GM18526 (cell line): ENCODE data around the gene SPATA18.
A peak's percentile ranks its signal among the peaks of the same experiment; 100 is the strongest.

Experiments
- POLR2A ChIP-seq: IDR thresholded peaks from 3 replicates; pipeline ENCODE4 v1.6.1; 2011; ENCODE audit not compliant: insufficient read length; ENCODE audit errors: extremely low read depth

Gene SPATA18

DNA sequence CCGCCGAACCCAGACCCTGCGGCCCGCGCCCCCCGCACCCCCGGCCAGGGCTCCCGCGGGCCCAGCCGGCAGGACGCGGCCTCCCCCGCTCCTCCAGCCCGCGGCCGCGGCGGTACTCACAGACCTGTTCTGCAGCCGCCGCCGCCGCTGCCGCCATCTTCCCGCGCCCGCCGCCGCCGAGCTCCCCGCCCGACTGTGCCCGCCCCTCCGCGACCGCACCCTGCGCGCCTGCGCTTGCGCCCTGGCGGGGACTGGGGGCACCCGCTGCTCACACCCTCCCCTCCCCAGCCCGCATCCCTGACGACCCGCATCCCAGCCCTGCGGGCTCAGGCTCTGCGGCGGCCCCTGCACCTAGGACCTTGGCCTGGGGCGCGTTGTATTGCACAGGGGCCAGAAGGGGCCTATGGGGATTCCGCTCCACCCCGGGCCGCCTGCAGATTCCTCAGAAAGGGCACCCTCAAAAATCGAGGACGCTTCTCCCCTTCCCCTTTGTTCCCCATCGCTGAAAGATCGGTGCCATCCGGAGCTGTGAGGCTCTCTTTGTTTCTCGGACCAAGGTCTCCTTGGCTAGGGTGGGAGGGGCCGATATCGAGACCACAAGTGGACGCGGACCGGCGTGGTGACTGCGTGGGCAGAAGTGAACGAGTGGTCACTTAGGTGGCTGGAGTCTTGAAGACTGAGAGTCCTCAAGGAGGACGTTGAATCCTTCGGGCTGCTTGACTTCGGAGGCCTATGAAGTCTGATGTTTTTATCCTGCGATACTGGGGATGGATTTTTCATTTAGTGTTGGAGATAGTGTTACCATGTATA lies 12.8 kb upstream of the SPATA18 start, which contains the start of gene SGCB:
SGCB (minus strand) TSS at position 197 of the 810 bp plus-strand sequence; CDS start at position 157, 40 bp downstream.
- TF ChIP-seq POLR2A: peak; percentile 32

GRCh38 chr4:52045028-52045427 lies 6.1 kb upstream of the SPATA18 start:
- no peak for TF ChIP-seq POLR2A

DNA sequence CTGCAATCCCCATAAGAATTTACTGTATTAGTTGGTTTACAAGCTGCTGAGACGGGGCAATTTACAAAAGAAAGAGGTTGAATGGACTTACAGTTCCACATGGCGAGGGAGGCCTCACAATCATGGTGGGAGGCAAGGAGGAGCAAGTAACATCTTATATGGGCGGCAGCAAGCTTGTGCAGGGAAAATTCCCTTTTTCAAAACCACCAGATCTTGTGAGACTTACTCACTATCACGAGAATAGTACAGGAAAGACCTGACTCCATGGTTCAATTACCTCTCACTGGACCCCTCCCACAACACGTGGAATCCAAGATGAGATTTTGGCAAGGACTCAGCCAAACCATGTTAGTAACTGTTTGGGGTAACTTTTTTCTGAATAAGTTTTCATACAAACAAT lies 1.8 kb upstream of the SPATA18 start:
- TF ChIP-seq POLR2A: no peak

DNA sequence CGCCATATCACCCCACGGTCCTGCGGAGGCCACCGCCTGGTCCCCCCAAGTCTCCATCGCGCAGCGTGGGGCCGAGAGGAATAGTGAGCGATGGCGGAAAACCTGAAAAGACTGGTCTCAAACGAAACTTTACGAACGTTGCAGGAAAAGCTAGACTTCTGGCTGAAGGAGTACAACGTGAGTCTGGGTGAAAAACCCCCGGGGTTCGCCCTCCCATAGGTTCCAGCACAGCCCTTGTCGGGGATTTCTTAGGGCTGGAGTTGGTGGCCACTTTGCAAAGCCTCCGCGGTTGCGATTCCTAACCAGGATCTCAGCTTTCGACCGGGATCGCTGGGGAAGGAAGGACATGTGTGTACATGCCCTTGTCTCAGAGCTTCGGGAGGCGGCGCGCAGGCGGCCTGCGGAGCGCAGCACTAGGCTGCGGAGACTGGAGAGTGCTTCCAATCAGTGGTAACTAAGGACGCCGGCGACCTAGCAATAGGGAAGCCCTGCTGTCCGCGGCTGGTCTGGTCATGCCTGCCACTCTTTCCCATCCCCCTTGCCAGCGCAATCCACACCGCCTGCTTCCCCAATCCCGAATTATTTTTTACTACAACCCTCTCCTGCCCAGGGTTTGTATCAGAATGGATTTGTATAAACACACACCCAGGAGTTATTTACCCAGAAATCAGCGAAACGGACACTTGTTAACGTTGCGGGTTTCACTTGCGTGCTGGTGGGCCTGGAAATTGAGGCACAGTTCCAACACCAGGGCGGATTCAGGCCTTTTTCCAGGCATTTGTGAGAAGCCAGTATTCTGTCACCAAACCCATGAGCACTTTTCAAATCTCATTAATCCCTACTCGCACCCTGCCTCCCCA lies 741 bp downstream of the SPATA18 start:
- TF ChIP-seq POLR2A: no peak

DNA sequence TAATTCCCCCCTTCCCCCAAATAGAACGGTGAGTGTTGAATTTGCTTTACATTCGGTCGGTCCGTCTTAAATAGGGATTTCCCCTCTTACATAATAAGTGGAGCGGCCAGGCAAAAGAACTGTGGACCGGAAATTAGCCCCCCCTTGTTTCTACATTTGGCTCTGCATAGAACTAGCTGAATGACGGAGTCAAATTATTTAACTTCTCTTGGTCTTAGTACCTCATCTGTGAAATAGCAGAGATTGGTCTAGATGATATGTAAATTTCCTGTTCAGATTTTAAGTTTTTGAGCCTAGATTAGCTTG lies 1.3 kb downstream of the SPATA18 start:
- no peak for TF ChIP-seq POLR2A

GRCh38 chr4:52054254-52054653 lies 3.1 kb downstream of the SPATA18 start:
- TF ChIP-seq POLR2A: no peak

GRCh38 chr4:52057196-52057595 lies 6.1 kb downstream of the SPATA18 start:
- no peak for TF ChIP-seq POLR2A

GRCh38 chr4:52058275-52058674 lies 7.2 kb downstream of the SPATA18 start:
- TF ChIP-seq POLR2A: no peak

DNA sequence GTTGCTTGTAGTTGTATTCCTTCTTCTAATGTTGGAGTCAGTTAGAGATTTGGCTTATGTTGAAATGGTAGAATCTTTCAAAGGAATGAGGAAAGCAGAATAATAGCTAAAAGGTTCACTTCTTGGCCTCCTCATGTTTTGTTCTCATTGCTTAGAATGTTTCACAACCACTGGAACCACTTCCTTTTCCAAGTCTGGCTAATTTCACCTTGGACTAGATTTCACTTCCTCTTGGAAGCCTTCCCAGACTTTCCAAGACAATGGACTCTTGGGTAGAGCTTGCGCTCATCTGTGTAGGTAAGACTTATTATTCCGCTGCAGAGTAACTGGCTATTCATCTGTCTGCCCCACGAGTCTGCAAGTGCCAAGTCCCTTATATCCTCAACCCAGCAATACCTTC lies 8.3 kb downstream of the SPATA18 start:
- TF ChIP-seq POLR2A: no peak

DNA sequence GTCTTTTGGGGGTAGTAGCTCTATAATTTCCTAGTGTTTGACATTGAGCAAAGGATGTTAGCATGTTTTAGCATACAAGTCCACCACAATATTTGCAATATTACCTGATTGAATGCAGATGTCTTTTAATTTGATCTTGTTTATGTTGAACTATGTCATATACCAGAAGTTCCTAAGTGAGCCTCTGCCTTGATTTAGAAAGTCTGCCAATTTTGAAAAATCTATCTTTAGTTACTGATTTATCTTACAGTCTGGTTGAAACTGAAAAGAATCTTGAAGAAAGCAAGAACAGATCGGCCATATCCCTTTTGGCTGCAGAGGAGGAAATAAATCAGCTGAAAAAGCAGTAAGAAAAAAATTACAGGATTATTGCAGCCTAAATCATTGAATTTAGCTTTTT lies 18.5 kb downstream of the SPATA18 start:
- TF ChIP-seq POLR2A: no peak

GRCh38 chr4:52071791-52072546 lies 20.9 kb downstream of the SPATA18 start:
- no peak for TF ChIP-seq POLR2A

DNA sequence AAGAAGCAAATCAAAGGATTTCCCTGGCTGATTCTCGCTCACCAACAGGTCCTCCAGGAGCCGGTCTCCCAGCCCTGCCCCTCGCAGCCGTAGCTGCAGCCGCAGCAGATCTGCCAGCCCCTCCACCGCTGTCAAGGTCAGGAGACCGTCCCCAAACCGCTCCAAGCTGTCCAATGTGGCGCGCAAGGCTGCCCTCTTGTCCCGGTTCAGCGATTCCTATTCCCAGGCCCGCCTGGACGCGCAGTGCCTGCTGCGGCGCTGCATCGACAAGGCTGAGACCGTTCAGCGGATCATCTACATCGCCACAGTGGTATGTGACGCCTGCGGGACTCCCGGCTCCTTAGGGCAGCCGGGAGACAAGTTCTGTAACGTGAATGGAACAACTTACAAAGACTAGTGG lies 25.6 kb downstream of the SPATA18 start:
- TF ChIP-seq POLR2A: no peak

- no peak for TF ChIP-seq POLR2A
Measured at GRCh38 chr4:52079659-52080058, 28.6 kb downstream of the SPATA18 start.

- no peak for TF ChIP-seq POLR2A
Measured at GRCh38 chr4:52081216-52081615, 30.1 kb downstream of the SPATA18 start.

DNA sequence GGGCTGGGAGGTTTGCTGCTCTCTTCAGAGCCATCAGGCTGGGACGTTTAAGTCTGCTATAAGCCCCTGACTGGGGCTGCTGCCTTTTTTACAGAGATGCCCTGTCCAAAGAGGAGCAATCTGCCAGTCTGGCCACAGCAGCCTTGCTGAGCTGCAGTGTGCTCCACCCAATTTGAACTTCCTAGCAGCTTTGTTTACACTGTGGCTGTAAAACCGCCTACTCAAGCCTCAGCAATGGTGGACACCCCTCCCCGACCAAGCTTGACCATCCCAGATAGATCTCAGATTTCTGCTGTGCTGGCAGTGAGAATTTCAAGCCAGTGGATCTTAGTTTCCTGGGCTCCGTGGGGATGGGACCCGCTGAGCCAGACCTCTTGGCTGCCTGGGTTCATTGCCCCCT lies 40.7 kb downstream of the SPATA18 start:
- no peak for TF ChIP-seq POLR2A

GRCh38 chr4:52093466-52093865 lies 42.4 kb downstream of the SPATA18 start:
- TF ChIP-seq POLR2A: no peak
